ENCODE data around the gene SPATA2L.

The SPATA2L gene

DNA sequence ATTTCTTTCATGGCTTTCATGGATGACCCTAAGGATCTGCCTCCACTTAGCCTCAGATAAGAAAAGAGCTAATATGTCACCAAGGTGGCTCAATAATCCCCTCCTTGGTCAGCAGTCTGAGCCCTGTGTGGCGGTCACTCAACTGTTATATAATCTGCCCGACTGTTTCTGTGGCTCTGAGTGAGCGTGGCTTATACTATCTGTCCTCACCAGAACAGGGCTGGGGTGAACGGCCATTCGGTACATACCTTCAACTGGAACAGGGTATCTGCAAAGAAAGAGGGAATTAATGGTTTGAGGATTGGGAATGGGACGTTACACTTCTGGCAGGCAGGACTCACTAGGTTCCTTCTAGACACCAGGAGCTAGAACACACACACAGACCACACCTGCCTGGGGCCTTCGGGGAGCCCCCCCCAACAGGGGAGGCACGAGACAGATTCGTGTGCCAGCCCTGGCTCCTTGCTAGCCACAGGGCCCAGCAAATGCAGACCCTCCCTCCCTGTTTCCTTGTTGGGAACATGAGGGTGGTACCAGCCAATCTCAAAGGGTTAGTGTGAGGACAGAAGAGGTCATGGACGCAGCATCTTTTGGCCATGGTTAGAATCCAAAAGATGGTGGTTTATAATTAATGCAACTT is 47.7 kb downstream of the SPATA2L start:
- no peak for DNase-seq

GRCh38 chr16:89651584-89651983 is 49.9 kb downstream of the SPATA2L start:
- no peak for DNase-seq

- DNase-seq = no peak
Observed at GRCh38 chr16:89646906-89647305, 54.6 kb downstream of the SPATA2L start.
